GM12878 (cell line): ENCODE measurements around the gene GPSM1. TPM values are rescaled to one million over a fixed set of nuclear protein-coding genes. Genes with fewer than 3 reads are reported as not detected.

Source experiments
- ATAC-seq: fragments of 200-7000 bp; cut with Tn5 transposase; 3 replicates; pipeline ENCODE4 v1.9.1; 2020; ENCODE audit warnings: mild to moderate bottlenecking, moderate library complexity
- BruUV-seq: library from RNA; stranded (reverse); fragments of 400-500 nt; replicated peaks from 2 replicates; lab custom pipeline; 2021; lab: Mats Ljungman, UMichigan
- CTCF ChIA-PET: fragments of 300-600 bp; sonication (Branson Sonifier 250); formaldehyde crosslinking; extraction: SDS; loops from one replicate; lab custom pipeline; 2021; ENCODE audit warnings: inconsistent platforms; lab: Yijun Ruan, JAX
- POLR2A ChIA-PET: fragments of 350-600 bp; formaldehyde crosslinking; extraction: SDS; loops from one replicate; lab custom pipeline; 2021; ENCODE audit warnings: inconsistent platforms; lab: Charles Lee
- RAD21 ChIA-PET: fragments of 300-600 bp; sonication (Branson Sonifier 250); formaldehyde crosslinking; loops from one replicate; lab custom pipeline; 2023; ENCODE audit warnings: antibody characterized with exemption; ENCODE audit not compliant: unreplicated experiment; lab: Charles Lee
- SMC1A ChIA-PET: fragments of 300-600 bp; sonication (Branson Sonifier 250); formaldehyde crosslinking; loops from one replicate; lab custom pipeline; 2023; ENCODE audit not compliant: unreplicated experiment, uncharacterized antibody; lab: Charles Lee
- DNase-seq: peaks from one replicate; pipeline ENCODE4 v3.0.0-alpha.2; 2011; ENCODE audit warnings: low read depth, low spot score
- FAIRE-seq: peaks from 3 replicates; lab custom pipeline; 2011; peaks lifted over from hg19 to GRCh38; lab: Jason Lieb, UNC
- H2AFZ ChIP-seq: 2 replicates; pipeline ENCODE4 v1.6.0; 2011; ENCODE audit warnings: low read depth, low read length, control low read depth; ENCODE audit not compliant: control insufficient read depth
- H3K27ac ChIP-seq: 2 replicates; pipeline ENCODE4 v1.5.1; 2011; ENCODE audit warnings: control low read depth; ENCODE audit not compliant: control insufficient read depth, insufficient read depth
- H3K27me3 ChIP-seq, 2 experiments: replicated peaks in 1 of 2; 2 replicates each; pipeline versions ENCODE4 v1.6.0 to v1.6.1; 2011; ENCODE audit warnings: low read length in 1 of 2; ENCODE audit not compliant: control insufficient read depth in 2 of 2, insufficient read depth in 2 of 2
- H3K36me3 ChIP-seq, 2 experiments: 2 replicates each; pipeline ENCODE4 v1.5.1; 2011; ENCODE audit warnings: low read length in 1 of 2; ENCODE audit not compliant: control insufficient read depth in 2 of 2, insufficient read depth in 2 of 2
- H3K4me1 ChIP-seq: 2 replicates; pipeline ENCODE4 v1.6.1; 2011; ENCODE audit warnings: mild to moderate bottlenecking, low read length, moderate library complexity, mixed read lengths; ENCODE audit not compliant: control insufficient read depth, insufficient read depth
- H3K4me2 ChIP-seq: 2 replicates; pipeline ENCODE4 v1.6.0; 2011; ENCODE audit warnings: control low read depth; ENCODE audit not compliant: control insufficient read depth, insufficient read depth
- H3K4me3 ChIP-seq: fragments of 200-600 bp; sonication (generic); 2 replicates; pipeline ENCODE4 v1.5.1; 2016
- H3K79me2 ChIP-seq: 2 replicates; pipeline ENCODE4 v1.6.0; 2011; ENCODE audit warnings: low read length; ENCODE audit not compliant: control insufficient read depth, insufficient read depth
- H3K9ac ChIP-seq: 2 replicates; pipeline ENCODE4 v1.8.0; 2011; ENCODE audit warnings: low read length, control low read depth, mixed read lengths; ENCODE audit not compliant: control insufficient read depth, insufficient read depth
- H3K9me3 ChIP-seq: replicated peaks from 3 replicates; pipeline ENCODE4 v1.5.1; 2011; ENCODE audit warnings: mild to moderate bottlenecking, low read length; ENCODE audit not compliant: control insufficient read depth, insufficient read depth
- H4K20me1 ChIP-seq: 2 replicates; pipeline ENCODE4 v1.6.0; 2011; ENCODE audit not compliant: control insufficient read depth, insufficient read depth
- BCL11A ChIP-seq: IDR thresholded peaks from 2 replicates; pipeline ENCODE4 v1.6.1; 2011; ENCODE audit warnings: low read depth, low read length
- CBX3 ChIP-seq: fragments of 200-600 bp; sonication (generic); IDR thresholded peaks from 2 replicates; pipeline ENCODE4 v1.6.1; 2016; ENCODE audit warnings: low read depth, borderline replicate concordance
- CHD2 ChIP-seq: IDR thresholded peaks from 2 replicates; pipeline ENCODE4 v1.6.1; 2011; ENCODE audit warnings: low read depth, low read length, improper control_type of control experiment, borderline replicate concordance
- CUX1 ChIP-seq: IDR thresholded peaks from 2 replicates; pipeline ENCODE4 v1.6.1; 2012; ENCODE audit warnings: improper control_type of control experiment, low read depth, low read length; ENCODE audit not compliant: insufficient replicate concordance
- MEF2B ChIP-seq: fragments of 450-650 bp; IDR thresholded peaks from 2 replicates; pipeline ENCODE4 v1.6.1; 2018; ENCODE audit warnings: mild to moderate bottlenecking, moderate library complexity; ENCODE audit not compliant: partially characterized antibody, poor library complexity, severe bottlenecking
- MXI1 ChIP-seq: fragments of 150-350 bp; IDR thresholded peaks from 2 replicates; pipeline ENCODE4 v1.6.1; 2011; ENCODE audit warnings: low read depth, mild to moderate bottlenecking, inconsistent platforms, low read length, improper control_type of control experiment
- NFIC ChIP-seq: IDR thresholded peaks from 2 replicates; pipeline ENCODE4 v1.6.1; 2012; ENCODE audit warnings: low read depth, mild to moderate bottlenecking, inconsistent platforms, low read length, moderate library complexity
- NR2C1 ChIP-seq: fragments of 450-650 bp; IDR thresholded peaks from 2 replicates; pipeline ENCODE4 v1.6.1; 2017; ENCODE audit warnings: antibody characterized with exemption, mild to moderate bottlenecking, moderate library complexity
- SMARCA5 ChIP-seq: fragments of 450-650 bp; IDR thresholded peaks from 2 replicates; pipeline ENCODE4 v1.6.1; 2017; ENCODE audit warnings: mild to moderate bottlenecking
- SREBF2 ChIP-seq: IDR thresholded peaks from 2 replicates; pipeline ENCODE4 v1.6.1; 2012; ENCODE audit warnings: mild to moderate bottlenecking, low read length
- SRF ChIP-seq, 2 experiments: IDR thresholded peaks; 2 replicates each; pipeline ENCODE4 v1.6.1; 2011; ENCODE audit warnings: low read depth in 2 of 2, low read length in 2 of 2, mild to moderate bottlenecking in 1 of 2, moderate library complexity in 1 of 2
- ZNF384 ChIP-seq: IDR thresholded peaks from 2 replicates; pipeline ENCODE4 v1.6.1; 2012; ENCODE audit warnings: low read depth, mild to moderate bottlenecking, low read length, improper control_type of control experiment, borderline replicate concordance
- WGBS: methylation state at CpG from one replicate; pipeline ENCODE4 v1.1.6; 2016; ENCODE audit warnings: low lambda C conversion rate; ENCODE audit not compliant: insufficient replicate concordance, insufficient coverage; ENCODE audit errors: missing lambda C conversion rate; 5-methylcytosine and 5-hydroxymethylcytosine counted together
- in situ Hi-C: fragments of 300-500 bp; cut with MboI; formaldehyde crosslinking; loops from 9 replicates; pipeline ENCODE4 v1.14.3; 2018; ENCODE audit warnings: mixed read lengths
- intact Hi-C: fragments of 100-400 bp; cut with micrococcal nuclease; formaldehyde crosslinking; loops from one replicate; pipeline ENCODE4 v1.14.2; 2022; ENCODE audit not compliant: unreplicated experiment
- polyA plus RNA-seq, 11 experiments: library from polyadenylated mRNA; depleted of rRNA in 4 of 11; unstranded in 6 of 11; stranded (reverse) in 5 of 11; fragments of >200 nt; fragmentation: Nextera tagmentation in 4 of 11; fragmentation: Illumina TruSeq in 1 of 11; extraction: Ambion mirVana in 4 of 11; extraction: Trizol in 1 of 11; gene quantifications; 1 replicate in 1 of 11; 2 replicates in 10 of 11; pipeline versions ENCODE4 v1.2.1 to v1.2.3, GENCODE V29; 2011 to 2016; ENCODE audit warnings: inconsistent platforms in 2 of 11, missing spikeins in 2 of 11, low read depth in 1 of 11
- total RNA-seq, 4 experiments: library from RNA; depleted of rRNA in 3 of 4; stranded (reverse); fragments of >200 nt in 3 of 4; fragmentation: Illumina TruSeq in 1 of 4; extraction: Trizol in 1 of 4; gene quantifications; 2 replicates each; pipeline versions ENCODE4 v1.2.1 to v1.2.3, GENCODE V29; 2013 to 2021

The GPSM1 gene
- total and polyA plus RNA-seq, 10 of the 15 experiments (the other 5 are each of a cell fraction or from before 2014, with no cell fraction given) = 0.04 to 0.10 (median 0.10) TPM; not detected in 7

GRCh38 chr9:136283291-136284235, 43.8 kb upstream of the GPSM1 start (continued):
- no peak for TF ChIP-seq CUX1
- no peak for TF ChIP-seq NFIC

- Histone ChIP-seq H3K4me2 (no peak overlapping the region), H3K9ac (no peak overlapping the region), H3K36me3 (no peaks in the 10 kb centered on the region), H3K4me1 (no peaks in the 10 kb centered on the region), H3K79me2 (no peaks in the 10 kb centered on the region), H3K27ac (no peak overlapping the region), H3K9me3 (no peaks in the 10 kb centered on the region), H3K27me3 (no peaks in the 10 kb centered on the region), H3K4me3 (no peak overlapping the region), H2AFZ (no peak overlapping the region), H4K20me1 (no peaks in the 10 kb centered on the region)
- WGBS = 43% methylated on average over 19 of the region's 22 CpGs
- CTCF ChIA-PET = interaction anchor here (0.8 to 2.3 kb wide), 5 partner anchors 16 to 114 kb away, joined by 3 to 11 read pairs (median 6); no protein-coding TSS in a partner anchor
- POLR2A ChIA-PET = no interaction called here
- intact Hi-C loops (loop anchor here (10.0 kb wide), 1 partner anchor 320 kb away; the partner anchor contains the start of gene UBAC1), in situ Hi-C loops (no loop called here)
- BruUV-seq = no TSS peak
- FAIRE-seq (no peak), DNase-seq (no peak), ATAC-seq (no peak)
- RAD21 ChIA-PET = no interaction called here
- SMC1A ChIA-PET = interaction anchor here (1.6 kb wide), 2 partner anchors 44 to 114 kb away, joined by 3 to 4 read pairs; no protein-coding TSS in a partner anchor
- no peak for TF ChIP-seq ZNF384
- no peak for TF ChIP-seq CHD2
- TF ChIP-seq NR2C1 = no peak
- no peak for TF ChIP-seq SMARCA5
- no peak for TF ChIP-seq SREBF2
- no peak for TF ChIP-seq MEF2B
- no peak for TF ChIP-seq CBX3
- no peak for TF ChIP-seq MXI1
- TF ChIP-seq BCL11A = no peak
- no peak for TF ChIP-seq SRF (IDR thresholded peaks at IDR 0.05; ENCODE audit: low read depth in 2 of 2, low read length in 2 of 2)
Measured at GRCh38 chr9:136284311-136284710, 43.0 kb upstream of the GPSM1 start.
